Activated naive CD8-positive, alpha-beta T cell treated with anti-CD3 and anti-CD28 coated beads for 36 hours (primary cell): ENCODE results near the gene DCUN1D2. TPM values are rescaled to one million over a fixed set of nuclear protein-coding genes. Genes with fewer than 3 reads are reported as not detected.
A peak's percentile ranks its signal among the peaks of the same experiment; 100 is the strongest.

Source experiments
- DNase-seq: peaks from one replicate; pipeline ENCODE4 v3.0.0; 2021
- H3K27ac Mint-ChIP-seq: one replicate; pipeline ENCODE4 v1.8.0; 2022; ENCODE audit warnings: mild to moderate bottlenecking, moderate library complexity, mixed read lengths
- H3K27me3 Mint-ChIP-seq: one replicate; pipeline ENCODE4 v1.8.0; 2022; ENCODE audit warnings: mild to moderate bottlenecking, mixed read lengths
- H3K36me3 Mint-ChIP-seq: one replicate; pipeline ENCODE4 v1.8.0; 2021; ENCODE audit warnings: mild to moderate bottlenecking, mixed read lengths
- H3K4me1 Mint-ChIP-seq: one replicate; pipeline ENCODE4 v1.8.0; 2021; ENCODE audit warnings: mixed read lengths
- H3K4me3 Mint-ChIP-seq: one replicate; pipeline ENCODE4 v1.8.0; 2022; ENCODE audit warnings: mild to moderate bottlenecking, moderate library complexity, mixed read lengths
- H3K9me3 Mint-ChIP-seq: one replicate; pipeline ENCODE4 v1.8.0; 2022; ENCODE audit warnings: mixed read lengths
- total RNA-seq, 2 experiments: library from RNA; stranded (reverse); gene quantifications; one replicate each; pipeline ENCODE4 v1.2.3, GENCODE V29; 2021

Gene DCUN1D2
- total RNA-seq, 2 experiments from 2014 or later: 11.0 to 13.9 TPM

- Mint-ChIP-seq H3K4me3 (no peak overlapping the region), H3K36me3 (peaks cover 5% of the 10 kb centered on the region), H3K9me3 (no peaks in the 10 kb centered on the region), H3K4me1 (peaks cover 6% of the 10 kb centered on the region), H3K27ac (no peak overlapping the region), H3K27me3 (no peaks in the 10 kb centered on the region)
- DNase-seq: no peak
These were observed 16.4 kb upstream of the DCUN1D2 start for GRCh38 chr13:113506871-113507388.

DNA sequence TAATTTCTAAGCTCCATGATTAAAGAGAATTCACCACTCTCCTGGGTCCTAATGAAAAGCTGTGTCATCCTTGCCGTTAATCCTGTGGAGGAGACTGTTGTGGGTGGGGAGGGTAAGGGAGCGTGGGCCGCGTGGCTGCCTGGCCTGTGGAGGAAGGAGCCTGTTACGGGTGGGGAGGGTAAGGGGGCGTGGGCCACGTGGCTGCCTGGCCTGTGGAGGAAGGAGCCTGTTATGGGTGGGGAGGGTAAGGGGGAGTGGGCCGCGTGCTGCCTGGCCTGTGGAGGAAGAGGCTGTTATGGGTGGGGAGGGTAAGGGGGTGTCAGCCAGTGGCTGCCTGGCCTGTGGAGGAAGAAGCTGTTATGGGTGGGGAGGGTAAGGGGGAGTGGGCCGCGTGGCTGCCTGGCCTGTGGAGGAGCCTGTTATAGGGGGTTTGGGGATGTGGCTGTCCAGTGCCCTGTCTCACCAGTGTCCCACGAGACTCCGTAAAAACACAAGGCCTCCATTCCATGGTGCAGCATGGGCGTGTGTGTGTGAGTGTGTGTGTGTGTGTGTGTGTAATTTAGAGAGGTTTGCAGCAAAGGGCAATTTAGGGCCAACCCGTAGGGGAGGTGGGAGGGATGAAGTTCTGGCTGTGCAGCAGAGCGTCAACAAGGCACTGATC is 15.6 kb upstream of the DCUN1D2 start:
- no peaks in the 10 kb centered on the region for H3K27me3 Mint-ChIP-seq
- H3K4me1 Mint-ChIP-seq: peaks cover 6% of the 10 kb centered on the region
- H3K9me3 Mint-ChIP-seq: no peaks in the 10 kb centered on the region
- peaks cover 5% of the 10 kb centered on the region for H3K36me3 Mint-ChIP-seq
- H3K27ac Mint-ChIP-seq: peak overlapping the region; percentile 25
- H3K4me3 Mint-ChIP-seq: no peak overlapping the region
- no peak for DNase-seq

GRCh38 chr13:113502686-113503085 is 12.2 kb upstream of the DCUN1D2 start:
- Mint-ChIP-seq H3K27me3 (no peaks in the 10 kb centered on the region), H3K4me1 (peaks cover 6% of the 10 kb centered on the region), H3K4me3 (no peak overlapping the region), H3K27ac (no peak overlapping the region), H3K36me3 (peaks cover 15% of the 10 kb centered on the region), H3K9me3 (no peaks in the 10 kb centered on the region)
- DNase-seq: no peak

- peaks cover 6% of the 10 kb centered on the region for H3K4me1 Mint-ChIP-seq
- H3K9me3 Mint-ChIP-seq: no peaks in the 10 kb centered on the region
- no peak for DNase-seq
- H3K36me3 Mint-ChIP-seq: peaks cover 19% of the 10 kb centered on the region
- H3K27me3 Mint-ChIP-seq: no peaks in the 10 kb centered on the region
- no peak overlapping the region for H3K27ac Mint-ChIP-seq
- H3K4me3 Mint-ChIP-seq: no peak overlapping the region
These were observed 10.2 kb upstream of the DCUN1D2 start for GRCh38 chr13:113500530-113501265.

DNA sequence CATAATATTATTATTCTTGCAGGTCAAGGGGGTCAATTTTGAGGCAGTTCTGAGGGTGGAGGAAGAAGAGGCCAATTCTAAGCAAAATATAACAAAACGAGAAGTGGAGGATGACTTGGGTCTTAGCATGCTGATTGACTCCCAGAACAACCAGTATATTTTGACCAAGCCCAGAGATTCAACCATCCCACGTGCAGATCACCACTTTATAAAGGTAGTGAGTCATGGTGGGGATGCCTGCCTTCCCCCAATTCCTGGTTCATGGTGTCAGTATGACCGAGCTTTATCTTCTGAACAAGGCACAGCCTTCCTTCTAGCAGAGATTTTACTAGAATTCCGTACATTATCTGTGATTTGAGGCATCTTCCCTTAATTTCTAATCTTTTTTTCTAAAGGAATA is 9.4 kb upstream of the DCUN1D2 start:
- Mint-ChIP-seq H3K4me3 (no peak overlapping the region), H3K4me1 (peaks cover 10% of the 10 kb centered on the region), H3K9me3 (no peaks in the 10 kb centered on the region), H3K36me3 (peaks cover 22% of the 10 kb centered on the region), H3K27me3 (no peaks in the 10 kb centered on the region), H3K27ac (no peak overlapping the region)
- no peak for DNase-seq

- Mint-ChIP-seq H3K27ac (no peak overlapping the region), H3K36me3 (peaks cover 22% of the 10 kb centered on the region), H3K4me3 (no peak overlapping the region), H3K4me1 (peaks cover 14% of the 10 kb centered on the region), H3K27me3 (no peaks in the 10 kb centered on the region), H3K9me3 (no peaks in the 10 kb centered on the region)
- no peak for DNase-seq
These were observed 8.4 kb upstream of the DCUN1D2 start for GRCh38 chr13:113498905-113499304.

- H3K36me3 Mint-ChIP-seq: peaks cover 19% of the 10 kb centered on the region
- H3K9me3 Mint-ChIP-seq: no peaks in the 10 kb centered on the region
- H3K4me1 Mint-ChIP-seq: peaks cover 26% of the 10 kb centered on the region
- no peak for DNase-seq
- H3K27me3 Mint-ChIP-seq: no peaks in the 10 kb centered on the region
- no peak overlapping the region for H3K27ac Mint-ChIP-seq
- H3K4me3 Mint-ChIP-seq: no peak overlapping the region
These were observed 6.7 kb upstream of the DCUN1D2 start for GRCh38 chr13:113497217-113497616.

GRCh38 chr13:113495494-113496210 is 5.1 kb upstream of the DCUN1D2 start:
- no peak for DNase-seq
- Mint-ChIP-seq H3K27me3 (no peaks in the 10 kb centered on the region), H3K36me3 (peaks cover 16% of the 10 kb centered on the region), H3K9me3 (no peaks in the 10 kb centered on the region), H3K4me1 (peaks cover 29% of the 10 kb centered on the region), H3K27ac (peak overlapping the region; percentile 9), H3K4me3 (no peak overlapping the region)

- peaks cover 44% of the 10 kb centered on the region for H3K4me1 Mint-ChIP-seq
- no peak overlapping the region for H3K27ac Mint-ChIP-seq
- peak overlapping the region; percentile 55 for H3K4me3 Mint-ChIP-seq
- no peak for DNase-seq
- no peaks in the 10 kb centered on the region for H3K27me3 Mint-ChIP-seq
- peaks cover 20% of the 10 kb centered on the region for H3K36me3 Mint-ChIP-seq
- no peaks in the 10 kb centered on the region for H3K9me3 Mint-ChIP-seq
These were observed 2.9 kb upstream of the DCUN1D2 start for GRCh38 chr13:113493315-113493951.

DNA sequence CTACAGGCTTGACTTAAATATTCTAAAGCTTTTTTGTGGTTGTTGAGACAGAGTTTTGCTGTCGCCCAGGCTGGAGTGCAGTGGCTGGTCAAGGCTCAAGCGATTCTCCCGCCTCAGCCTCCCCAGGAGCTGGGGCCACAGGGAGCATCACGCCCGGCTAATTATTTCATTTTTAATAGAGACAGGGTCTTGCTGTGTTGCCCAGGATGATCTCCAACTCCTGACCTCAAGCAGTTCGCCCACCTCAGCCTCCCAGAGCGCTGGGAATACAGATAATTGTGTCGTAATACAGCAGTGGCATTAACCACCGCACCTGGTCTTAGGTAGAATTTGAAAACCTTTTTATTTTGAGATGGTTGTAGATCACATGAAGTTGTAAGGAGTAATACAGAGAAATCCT is 1.5 kb upstream of the DCUN1D2 start:
- Mint-ChIP-seq H3K27ac (no peak overlapping the region), H3K9me3 (no peaks in the 10 kb centered on the region), H3K4me3 (peak overlapping the region; percentile 82), H3K27me3 (no peaks in the 10 kb centered on the region), H3K36me3 (peaks cover 17% of the 10 kb centered on the region), H3K4me1 (peaks cover 53% of the 10 kb centered on the region)
- DNase-seq: no peak

DNA sequence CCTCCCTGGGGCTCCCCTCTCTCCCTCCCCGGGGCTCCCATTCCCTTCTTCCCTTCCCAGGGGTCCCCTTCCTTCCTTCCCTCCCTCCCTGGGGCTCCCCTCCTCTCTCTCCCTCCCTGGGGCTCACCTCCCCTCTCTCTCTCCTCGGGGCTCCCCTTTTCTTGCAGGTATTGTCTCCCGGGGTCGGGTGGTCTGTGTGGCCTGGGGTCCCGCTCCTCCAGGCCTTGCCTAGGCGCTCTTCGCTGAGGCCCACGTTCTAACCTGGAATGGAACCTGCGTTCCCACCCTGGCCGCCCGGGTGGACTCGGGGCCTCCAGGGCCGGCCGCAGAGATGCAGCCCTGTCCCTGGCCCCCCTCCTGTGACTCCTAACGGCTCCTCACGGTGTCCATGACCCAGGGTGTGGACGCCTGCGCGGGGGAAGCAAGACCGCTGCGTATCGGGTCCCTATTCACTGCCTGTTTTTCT is 940 bp upstream of the DCUN1D2 start:
- H3K27ac Mint-ChIP-seq: no peak overlapping the region
- peaks cover 58% of the 10 kb centered on the region for H3K4me1 Mint-ChIP-seq
- peak; percentile 7 for DNase-seq
- no peaks in the 10 kb centered on the region for H3K27me3 Mint-ChIP-seq
- H3K9me3 Mint-ChIP-seq: no peaks in the 10 kb centered on the region
- peaks cover 17% of the 10 kb centered on the region for H3K36me3 Mint-ChIP-seq
- peak overlapping the region; percentile 82 for H3K4me3 Mint-ChIP-seq

- H3K4me1 Mint-ChIP-seq: peaks cover 50% of the 10 kb centered on the region
- peak overlapping the region; percentile 79 for H3K27ac Mint-ChIP-seq
- no peaks in the 10 kb centered on the region for H3K9me3 Mint-ChIP-seq
- peak; percentile 52 for DNase-seq
- H3K36me3 Mint-ChIP-seq: peaks cover 8% of the 10 kb centered on the region
- H3K27me3 Mint-ChIP-seq: no peaks in the 10 kb centered on the region
- H3K4me3 Mint-ChIP-seq: peak overlapping the region; percentile 89
These were observed 689 bp downstream of the DCUN1D2 start for GRCh38 chr13:113489549-113490495.

DNA sequence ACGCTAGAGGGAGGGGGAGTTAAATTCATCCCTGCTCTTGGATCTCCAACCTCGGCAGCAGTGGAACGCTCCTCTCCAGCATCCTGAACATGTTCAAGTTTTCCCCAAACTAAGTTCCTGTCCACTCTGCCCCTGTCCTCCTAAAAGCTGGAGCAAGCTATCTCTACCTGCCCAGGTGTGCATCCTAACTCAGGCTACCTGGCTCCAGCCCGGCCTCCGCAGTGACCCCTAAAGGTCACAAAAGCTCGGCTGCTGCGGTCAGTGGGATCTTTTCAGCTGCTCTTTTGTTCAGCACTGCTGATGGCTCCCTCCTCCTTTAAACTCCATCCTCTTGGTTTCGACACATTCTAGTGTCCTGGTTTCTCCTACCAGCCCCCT is 1.4 kb downstream of the DCUN1D2 start:
- H3K27ac Mint-ChIP-seq: no peak overlapping the region
- no peak for DNase-seq
- peaks cover 48% of the 10 kb centered on the region for H3K4me1 Mint-ChIP-seq
- H3K9me3 Mint-ChIP-seq: no peaks in the 10 kb centered on the region
- no peaks in the 10 kb centered on the region for H3K27me3 Mint-ChIP-seq
- peaks cover 8% of the 10 kb centered on the region for H3K36me3 Mint-ChIP-seq
- H3K4me3 Mint-ChIP-seq: peak overlapping the region; percentile 89

- Mint-ChIP-seq H3K27me3 (no peaks in the 10 kb centered on the region), H3K4me3 (no peak overlapping the region), H3K9me3 (no peaks in the 10 kb centered on the region), H3K36me3 (peaks cover 10% of the 10 kb centered on the region), H3K4me1 (peaks cover 41% of the 10 kb centered on the region), H3K27ac (no peak overlapping the region)
- no peak for DNase-seq
These were observed 2.2 kb downstream of the DCUN1D2 start for GRCh38 chr13:113488283-113488682.
